PC-9 (cell line): ENCODE data around the gene SPACA7. TPM values are rescaled to one million over a fixed set of nuclear protein-coding genes. Genes with fewer than 3 reads are reported as not detected.
"Not testable (repeated sequence)": the region's sequence is repeated elsewhere in the genome, so short reads cannot be mapped to it uniquely, and the experiment has no call there.

Source experiments
- BruUV-seq: library from RNA; stranded (reverse); fragments of 400-500 nt; replicated peaks from 2 replicates; lab custom pipeline; 2021; lab: Mats Ljungman, UMichigan
- CTCF ChIA-PET: fragments of 300-600 bp; sonication (Branson Sonifier 250); formaldehyde crosslinking; loops from one replicate; lab custom pipeline; 2022; ENCODE audit warnings: antibody characterized with exemption; lab: Charles Lee
- POLR2A ChIA-PET: fragments of 300-600 bp; sonication (Branson Sonifier 250); formaldehyde crosslinking; loops from one replicate; lab custom pipeline; 2022; ENCODE audit warnings: antibody characterized with exemption; ENCODE audit not compliant: unreplicated experiment; lab: Charles Lee
- DNase-seq, 2 experiments: peaks; one replicate each; pipeline versions ENCODE4 v3.0.0 to v3.0.0-alpha.2; 2015 to 2022; ENCODE audit warnings: mixed read lengths in 1 of 2
- H2AFZ ChIP-seq: fragments of 200-600 bp; sonication (generic); 2 replicates; pipeline ENCODE4 v1.8.1; 2017; ENCODE audit warnings: antibody characterized with exemption
- H3F3A ChIP-seq: fragments of 200-600 bp; sonication (generic); 2 replicates; pipeline ENCODE4 v1.8.1; 2017; ENCODE audit warnings: antibody characterized with exemption, mild to moderate bottlenecking, low read depth; ENCODE audit not compliant: insufficient read depth
- H3K27ac ChIP-seq: fragments of 200-600 bp; sonication (generic); 2 replicates; pipeline ENCODE4 v1.6.1; 2016; ENCODE audit warnings: mixed run types
- H3K27me3 ChIP-seq: fragments of 200-600 bp; sonication (generic); 2 replicates; pipeline ENCODE4 v1.6.1; 2016; ENCODE audit warnings: low read depth, mixed run types; ENCODE audit not compliant: insufficient read depth
- H3K36me3 ChIP-seq: fragments of 200-600 bp; sonication (generic); 2 replicates; pipeline ENCODE4 v1.6.1; 2016; ENCODE audit warnings: low read depth, mixed run types
- H3K4me1 ChIP-seq: fragments of 200-600 bp; sonication (generic); replicated peaks from 2 replicates; pipeline ENCODE4 v1.6.1; 2016; ENCODE audit warnings: mixed run types; ENCODE audit not compliant: insufficient read depth
- H3K4me2 ChIP-seq: fragments of 200-600 bp; sonication (generic); 2 replicates; pipeline ENCODE4 v1.6.1; 2017; ENCODE audit warnings: mixed run types
- H3K4me3 ChIP-seq: fragments of 200-600 bp; sonication (generic); 2 replicates; pipeline ENCODE4 v1.6.1; 2016; ENCODE audit warnings: mixed run types
- H3K79me2 ChIP-seq: fragments of 200-600 bp; sonication (generic); 2 replicates; pipeline ENCODE4 v1.6.1; 2017; ENCODE audit warnings: low read depth, mixed run types
- H3K9me2 ChIP-seq: fragments of 200-600 bp; sonication (generic); 2 replicates; pipeline ENCODE4 v1.8.1; 2017; ENCODE audit warnings: mild to moderate bottlenecking; ENCODE audit not compliant: insufficient read depth
- H3K9me3 ChIP-seq: fragments of 200-600 bp; sonication (generic); 2 replicates; pipeline ENCODE4 v1.8.1; 2016; ENCODE audit warnings: low read depth; ENCODE audit not compliant: insufficient read depth
- H4K20me1 ChIP-seq: fragments of 200-600 bp; sonication (generic); 2 replicates; pipeline ENCODE4 v1.8.1; 2017; ENCODE audit not compliant: insufficient read depth
- EZH2 ChIP-seq: fragments of 200-600 bp; sonication (generic); IDR thresholded peaks from 2 replicates; pipeline ENCODE4 v1.8.0; 2017; ENCODE audit warnings: antibody characterized with exemption, low read depth
- intact Hi-C: fragments of 100-400 bp; cut with micrococcal nuclease; formaldehyde crosslinking; loops from one replicate; pipeline ENCODE4 v1.10.0; 2022; ENCODE audit not compliant: unreplicated experiment
- total RNA-seq: library from RNA; stranded (reverse); gene quantifications from 2 replicates; pipeline ENCODE4 v1.2.3, GENCODE V29; 2021
- TF ChIP-seq, protein P1 (sequence below): fragments of 200-600 bp; sonication (generic); conservative IDR thresholded peaks from 2 replicates; pipeline ENCODE4 v1.6.1; 2017; ENCODE audit warnings: mixed run types, antibody characterized with exemption, mild to moderate bottlenecking, moderate library complexity

SPACA7 gene
- total RNA-seq, 1 experiment from 2014 or later = not detected

DNA sequence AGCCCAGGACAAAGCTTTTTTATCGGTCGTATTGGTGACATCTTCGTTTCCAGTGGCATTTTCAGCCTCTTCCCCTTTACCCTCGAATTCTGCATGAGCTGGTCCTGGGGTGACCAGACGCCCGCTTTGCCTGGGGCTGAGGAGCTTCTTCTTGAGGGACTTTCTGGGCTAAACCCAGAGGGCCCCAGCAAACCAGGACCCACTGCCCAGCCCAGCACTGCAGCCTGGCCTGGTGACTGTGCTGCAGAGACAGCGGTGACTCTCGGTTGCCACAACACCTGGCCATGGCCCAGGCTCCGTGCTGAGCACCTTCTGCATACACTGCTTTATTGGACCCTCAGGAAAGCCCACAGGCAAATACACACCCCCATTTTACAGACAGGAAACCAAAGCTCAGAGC, 21.0 kb downstream of the SPACA7 start:
- intact Hi-C loops = no loop called here
- Histone ChIP-seq H2AFZ (no peak overlapping the region), H3K79me2 (no peaks in the 10 kb centered on the region), H3K4me1 (no peaks in the 10 kb centered on the region), H3F3A (no peaks in the 10 kb centered on the region), H3K9me3 (no peaks in the 10 kb centered on the region), H3K27ac (no peak overlapping the region), H3K36me3 (no peaks in the 10 kb centered on the region), H3K4me3 (no peak overlapping the region), H3K4me2 (no peak overlapping the region), H3K9me2 (no peaks in the 10 kb centered on the region), H3K27me3 (peaks cover 75% of the 10 kb centered on the region), H4K20me1 (no peaks in the 10 kb centered on the region)
- no peak for DNase-seq
- ChIA-PET CTCF (no interaction called here), POLR2A (no interaction called here)
- TF ChIP-seq, protein P1, sequence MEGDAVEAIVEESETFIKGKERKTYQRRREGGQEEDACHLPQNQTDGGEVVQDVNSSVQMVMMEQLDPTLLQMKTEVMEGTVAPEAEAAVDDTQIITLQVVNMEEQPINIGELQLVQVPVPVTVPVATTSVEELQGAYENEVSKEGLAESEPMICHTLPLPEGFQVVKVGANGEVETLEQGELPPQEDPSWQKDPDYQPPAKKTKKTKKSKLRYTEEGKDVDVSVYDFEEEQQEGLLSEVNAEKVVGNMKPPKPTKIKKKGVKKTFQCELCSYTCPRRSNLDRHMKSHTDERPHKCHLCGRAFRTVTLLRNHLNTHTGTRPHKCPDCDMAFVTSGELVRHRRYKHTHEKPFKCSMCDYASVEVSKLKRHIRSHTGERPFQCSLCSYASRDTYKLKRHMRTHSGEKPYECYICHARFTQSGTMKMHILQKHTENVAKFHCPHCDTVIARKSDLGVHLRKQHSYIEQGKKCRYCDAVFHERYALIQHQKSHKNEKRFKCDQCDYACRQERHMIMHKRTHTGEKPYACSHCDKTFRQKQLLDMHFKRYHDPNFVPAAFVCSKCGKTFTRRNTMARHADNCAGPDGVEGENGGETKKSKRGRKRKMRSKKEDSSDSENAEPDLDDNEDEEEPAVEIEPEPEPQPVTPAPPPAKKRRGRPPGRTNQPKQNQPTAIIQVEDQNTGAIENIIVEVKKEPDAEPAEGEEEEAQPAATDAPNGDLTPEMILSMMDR = no peak
- no peak for TF ChIP-seq EZH2
- BruUV-seq = no TSS peak

DNA sequence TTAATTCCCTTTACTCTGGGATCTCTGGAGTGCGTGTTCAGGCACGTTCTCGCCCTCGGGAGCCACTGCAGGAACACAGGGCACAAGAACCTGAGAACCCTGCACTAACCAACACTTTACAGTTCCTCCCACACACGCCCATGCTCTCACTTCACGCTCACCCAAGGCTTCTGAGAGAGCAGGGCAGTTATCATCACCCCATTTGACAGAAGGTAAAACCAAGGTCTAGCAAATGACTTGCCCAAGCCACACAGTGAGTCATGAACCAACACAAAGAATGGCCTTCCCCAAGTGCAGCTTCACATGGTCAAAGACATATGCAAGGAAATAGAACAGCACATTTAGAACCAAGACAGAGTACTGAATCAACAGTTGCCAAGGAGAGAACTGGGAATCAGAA, 22.2 kb downstream of the SPACA7 start:
- H3K4me2 ChIP-seq, POLR2A ChIA-PET, H3K9me3 ChIP-seq, H3K36me3 ChIP-seq, CTCF ChIA-PET, H3K4me3 ChIP-seq, DNase-seq, H3F3A ChIP-seq, BruUV-seq, H3K4me1 ChIP-seq, H3K79me2 ChIP-seq, intact Hi-C loops, H2AFZ ChIP-seq, H3K27ac ChIP-seq, H3K9me2 ChIP-seq, H4K20me1 ChIP-seq: not testable (repeated sequence)
- H3K27me3 ChIP-seq = peaks cover 70% of the 10 kb centered on the region

DNA sequence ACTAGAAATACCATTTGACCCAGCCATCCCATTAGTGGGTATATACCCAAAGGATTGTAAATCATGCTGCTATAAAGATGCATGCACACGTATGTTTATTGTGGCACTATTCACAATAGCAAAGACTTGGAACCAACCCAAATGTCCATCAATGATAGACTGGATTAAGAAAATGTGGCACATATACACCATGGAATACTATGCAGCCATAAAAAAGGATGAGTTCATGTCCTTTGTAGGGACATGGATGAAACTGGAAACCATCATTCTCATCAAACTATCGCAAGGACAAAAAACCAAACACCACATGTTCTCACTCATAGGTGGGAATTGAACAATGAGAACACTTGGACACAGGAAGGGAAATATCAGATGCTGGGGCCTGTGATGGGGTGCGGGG, 33.7 kb downstream of the SPACA7 start:
- H3K9me2 ChIP-seq, H3K4me1 ChIP-seq, H3K27ac ChIP-seq, POLR2A ChIA-PET, H4K20me1 ChIP-seq, CTCF ChIA-PET, DNase-seq, H3K36me3 ChIP-seq, H3F3A ChIP-seq, H3K4me2 ChIP-seq, H3K4me3 ChIP-seq, H2AFZ ChIP-seq, H3K9me3 ChIP-seq, BruUV-seq, H3K79me2 ChIP-seq, intact Hi-C loops: not testable (repeated sequence)
- peaks cover 22% of the 10 kb centered on the region for H3K27me3 ChIP-seq

DNA sequence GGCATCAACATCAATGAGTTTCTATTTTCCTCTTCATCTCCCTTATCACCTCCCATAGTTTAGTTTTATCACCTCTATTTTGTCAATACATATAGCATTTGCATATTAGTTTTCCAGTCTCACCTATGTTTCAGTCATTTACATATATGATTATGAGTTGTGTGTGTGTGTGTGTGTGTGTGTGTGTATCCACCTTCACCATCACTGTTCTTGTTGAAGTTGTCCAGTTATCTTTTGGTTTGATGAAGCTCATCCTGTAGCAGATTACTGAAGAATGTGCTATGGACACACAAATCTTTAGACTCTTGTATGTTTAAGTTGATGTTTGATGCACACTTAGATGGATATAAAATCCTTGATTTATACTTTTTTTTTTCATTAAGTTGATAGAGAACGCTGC, 40.5 kb downstream of the SPACA7 start:
- Histone ChIP-seq H3K27me3 (0 out of 2 replicates have a peak, but pooled peaks cover 2% of the 10 kb centered on the region), H3K9me3 (peaks cover 4% of the 10 kb centered on the region; the same call in 1 of the 2 replicates), H3K4me2 (no peak overlapping the region), H4K20me1 (no peaks in the 10 kb centered on the region), H3K9me2 (no peaks in the 10 kb centered on the region), H2AFZ (no peak overlapping the region), H3K36me3 (no peaks in the 10 kb centered on the region), H3K27ac (no peak overlapping the region), H3K4me1 (no peaks in the 10 kb centered on the region), H3F3A (no peaks in the 10 kb centered on the region), H3K79me2 (no peaks in the 10 kb centered on the region), H3K4me3 (no peak overlapping the region)
- no peak for DNase-seq
- intact Hi-C loops = no loop called here
- no TSS peak for BruUV-seq
- ChIA-PET POLR2A (no interaction called here), CTCF (no interaction called here)
- no peak for TF ChIP-seq EZH2
- TF ChIP-seq, protein P1 = no peak
